K562 (cell line): ENCODE measurements around the gene ILKAP. TPM values are rescaled to one million over a fixed set of nuclear protein-coding genes. Genes with fewer than 3 reads are reported as not detected.

Experiments
- ATAC-seq: fragments of 200-7000 bp; cut with Tn5 transposase; 3 replicates; pipeline ENCODE4 v1.9.1; 2020; ENCODE audit warnings: moderate library complexity
- BruUV-seq: library from RNA; stranded (reverse); fragments of 400-500 nt; replicated peaks from 2 replicates; lab custom pipeline; 2021; lab: Mats Ljungman, UMichigan
- CTCF ChIA-PET: fragments of 300-600 bp; formaldehyde crosslinking; extraction: SDS; loops from one replicate; lab custom pipeline; 2021; ENCODE audit warnings: low intra/inter-chr PET ratio; lab: Yijun Ruan, JAX
- POLR2A ChIA-PET: fragments of 300-600, 350-650 bp; sonication (Branson Sonifier 250); formaldehyde crosslinking; extraction: SDS; loops from one replicate; lab custom pipeline; 2021; ENCODE audit warnings: antibody characterized with exemption, inconsistent platforms; lab: Yijun Ruan, JAX
- DNase-seq, 4 experiments: peaks; one replicate each; pipeline versions ENCODE4 v3.0.0 to v3.0.0-alpha.2; 2011 to 2018; ENCODE audit warnings: low spot score in 3 of 4, mixed read lengths in 3 of 4; ENCODE audit errors: extremely low read depth in 1 of 4
- FAIRE-seq: peaks from 2 replicates; lab custom pipeline; 2011; peaks lifted over from hg19 to GRCh38; lab: Jason Lieb, UNC
- H2AFZ ChIP-seq: 2 replicates; pipeline ENCODE4 v1.6.0; 2011; ENCODE audit warnings: low read depth, low read length, control low read depth, inconsistent platforms
- H3K27ac ChIP-seq: fragments of 200-600 bp; 3 replicates; pipeline ENCODE4 v1.8.0; 2011; ENCODE audit warnings: low read depth, mild to moderate bottlenecking, control low read depth, inconsistent platforms, low read length, moderate library complexity, mixed read lengths; ENCODE audit errors: extremely low read depth
- H3K27me3 ChIP-seq, 2 experiments: fragments of 300-600 bp in 1 of 2; 2 replicates in 1 of 2; 3 replicates in 1 of 2; pipeline versions ENCODE4 v1.6.0 to v1.8.0; 2011; ENCODE audit warnings: inconsistent platforms in 2 of 2, low read length in 2 of 2, mild to moderate bottlenecking in 1 of 2, mixed read lengths in 1 of 2, moderate library complexity in 1 of 2; ENCODE audit not compliant: control insufficient read depth in 2 of 2, insufficient read depth in 2 of 2
- H3K36me3 ChIP-seq: fragments of 300-600 bp; 3 replicates; pipeline ENCODE4 v1.8.0; 2011; ENCODE audit warnings: mild to moderate bottlenecking, low read length, inconsistent platforms; ENCODE audit not compliant: control insufficient read depth, insufficient read depth
- H3K4me1 ChIP-seq, 2 experiments: fragments of 200-600 bp in 1 of 2; replicated peaks in 1 of 2; 2 replicates in 1 of 2; 3 replicates in 1 of 2; pipeline versions ENCODE4 v1.5.1 to v1.8.0; 2011; ENCODE audit warnings: inconsistent platforms in 2 of 2, low read length in 2 of 2, mild to moderate bottlenecking in 1 of 2, mixed read lengths in 1 of 2, moderate library complexity in 1 of 2; ENCODE audit not compliant: control insufficient read depth in 2 of 2, insufficient read depth in 2 of 2
- H3K4me2 ChIP-seq: 2 replicates; pipeline ENCODE4 v1.6.1; 2011; ENCODE audit warnings: low read length, control low read depth, inconsistent platforms, mixed read lengths; ENCODE audit not compliant: insufficient read depth
- H3K4me3 ChIP-seq: fragments of 200-600 bp; sonication (generic), shearing (Covaris generic); 2 replicates; pipeline ENCODE4 v1.5.1; 2016; ENCODE audit warnings: control low read depth, inconsistent platforms
- H3K79me2 ChIP-seq: fragments of 200-600 bp; 3 replicates; pipeline ENCODE4 v1.8.0; 2011; ENCODE audit warnings: low read length, inconsistent platforms; ENCODE audit not compliant: control insufficient read depth, insufficient read depth
- H3K9ac ChIP-seq, 2 experiments: 2 replicates each; pipeline versions ENCODE4 v1.6.0 to v1.6.1; 2011; ENCODE audit warnings: low read depth in 2 of 2, low read length in 2 of 2, control low read depth in 1 of 2, inconsistent platforms in 1 of 2, mild to moderate bottlenecking in 1 of 2, mixed read lengths in 1 of 2; ENCODE audit not compliant: insufficient read depth in 1 of 2
- H3K9me1 ChIP-seq: one replicate; pipeline ENCODE4 v1.6.0; 2011; ENCODE audit warnings: inconsistent platforms, mild to moderate bottlenecking, low read length, moderate library complexity; ENCODE audit not compliant: control insufficient read depth, insufficient read depth
- H3K9me3 ChIP-seq: replicated peaks from 2 replicates; pipeline ENCODE4 v1.5.1; 2011; ENCODE audit warnings: low read depth, low read length, inconsistent platforms; ENCODE audit not compliant: control insufficient read depth, insufficient read depth
- H4K20me1 ChIP-seq: replicated peaks from 2 replicates; pipeline ENCODE4 v1.6.1; 2011; ENCODE audit warnings: low read length, inconsistent platforms, mixed read lengths; ENCODE audit not compliant: control insufficient read depth, insufficient read depth
- KLF16 ChIP-seq: IDR thresholded peaks from 2 replicates; pipeline ENCODE4 v1.6.1; 2016; ENCODE audit warnings: antibody characterized with exemption
- NCOA2 ChIP-seq, 2 experiments: fragments of 450-650 bp; IDR thresholded peaks; 2 replicates each; pipeline ENCODE4 v1.6.1; 2018; ENCODE audit warnings: mild to moderate bottlenecking in 2 of 2, moderate library complexity in 1 of 2; ENCODE audit not compliant: partially characterized antibody in 2 of 2
- NEUROD1 ChIP-seq: fragments of 150-350 bp; IDR thresholded peaks from 2 replicates; pipeline ENCODE4 v1.6.1; 2014; ENCODE audit warnings: borderline replicate concordance, low read length, low read depth; ENCODE audit not compliant: partially characterized antibody
- OTX1 ChIP-seq: fragments of 450-650 bp; formaldehyde crosslinking; IDR thresholded peaks from 2 replicates; pipeline ENCODE4 v1.4.0; 2022; ENCODE audit warnings: mild to moderate bottlenecking
- POLR2B ChIP-seq: fragments of 450-650 bp; IDR thresholded peaks from 2 replicates; pipeline ENCODE4 v1.6.1; 2018; ENCODE audit warnings: low read depth; ENCODE audit not compliant: partially characterized antibody
- PPARD ChIP-seq: fragments of 250-450 bp; sonication (Bioruptor Pico); IDR thresholded peaks from 2 replicates; pipeline ENCODE4 v1.8.0; 2022; ENCODE audit warnings: inconsistent platforms, mild to moderate bottlenecking, moderate library complexity
- PRPF4 ChIP-seq: fragments of 200-400 bp; formaldehyde crosslinking; IDR thresholded peaks from one replicate; pipeline ENCODE4 v1.6.1; 2017; ENCODE audit warnings: low read length, low read depth, mild to moderate bottlenecking; ENCODE audit not compliant: insufficient read depth, poor library complexity, severe bottlenecking
- RBFOX2 ChIP-seq: fragments of 200-400 bp; formaldehyde crosslinking; IDR thresholded peaks from 2 replicates; pipeline ENCODE4 v1.6.1; 2017; ENCODE audit warnings: low read depth, mild to moderate bottlenecking, low read length, moderate library complexity
- SMAD2 ChIP-seq: fragments of 150-350 bp; IDR thresholded peaks from 2 replicates; pipeline ENCODE4 v1.6.1; 2014; ENCODE audit warnings: low read depth, mild to moderate bottlenecking, low read length
- SUPT5H ChIP-seq: fragments of 450-650 bp; IDR thresholded peaks from 2 replicates; pipeline ENCODE4 v1.6.1; 2016
- ZFP30 ChIP-seq: fragments of 250-450 bp; sonication (Bioruptor Pico); IDR thresholded peaks from 2 replicates; pipeline ENCODE4 v1.8.0; 2022; ENCODE audit warnings: moderate library complexity, mild to moderate bottlenecking, inconsistent platforms, borderline replicate concordance
- ZFPM2 ChIP-seq: fragments of 250-450 bp; sonication (Bioruptor Pico); IDR thresholded peaks from 2 replicates; pipeline ENCODE4 v1.5.1; 2022; ENCODE audit warnings: mild to moderate bottlenecking
- ZNF274 ChIP-seq: IDR thresholded peaks from 2 replicates; pipeline ENCODE4 v1.6.1; 2011; ENCODE audit warnings: low read depth, mild to moderate bottlenecking, low read length, moderate library complexity, borderline replicate concordance
- ZNF583 ChIP-seq: fragments of 250-450 bp; sonication (Bioruptor Pico); IDR thresholded peaks from 2 replicates; pipeline ENCODE4 v1.4.0; 2020
- WGBS: fragments of 100-300 bp; shearing (Covaris generic); methylation state at CpG from one replicate; pipeline ENCODE4 v1.1.6; 2016; ENCODE audit warnings: low coverage, mixed read lengths; ENCODE audit not compliant: insufficient coverage; ENCODE audit errors: missing lambda C conversion rate; 5-methylcytosine and 5-hydroxymethylcytosine counted together
- in situ Hi-C: fragments of 300-500 bp; cut with MboI; formaldehyde crosslinking; loops from 4 replicates; pipeline ENCODE4 v1.15.0; 2018; ENCODE audit warnings: inconsistent platforms, mixed read lengths
- intact Hi-C: fragments of 100-400 bp; cut with micrococcal nuclease; formaldehyde crosslinking; loops from 2 replicates; pipeline ENCODE4 v1.14.2; 2022
- polyA plus RNA-seq, 8 experiments: library from polyadenylated mRNA; depleted of rRNA in 4 of 8; stranded (reverse) in 5 of 8; unstranded in 3 of 8; fragments of >200 nt; fragmentation: Nextera tagmentation in 2 of 8; fragmentation: Illumina TruSeq in 1 of 8; extraction: Ambion mirVana in 2 of 8; extraction: Trizol in 1 of 8; gene quantifications; 2 replicates each; pipeline versions ENCODE4 v1.2.1 to v1.2.3, GENCODE V29; 2011 to 2014; ENCODE audit warnings: inconsistent platforms in 1 of 8, missing spikeins in 1 of 8
- total RNA-seq, 7 experiments: library from RNA; depleted of rRNA in 6 of 7; stranded (reverse); fragments of >200 nt in 6 of 7; fragmentation: Illumina TruSeq in 2 of 7; extraction: Trizol in 2 of 7; gene quantifications; 2 replicates each; pipeline versions ENCODE4 v1.2.1 to v1.2.3, GENCODE V29; 2011 to 2021; ENCODE audit warnings: low replicate concordance in 1 of 7
- TF ChIP-seq, protein P1 (sequence below): IDR thresholded peaks from 2 replicates; pipeline ENCODE4 v1.6.1; 2011; ENCODE audit warnings: borderline replicate concordance, low read depth, mild to moderate bottlenecking, moderate library complexity, low read length; ENCODE audit not compliant: insufficient read depth, poor library complexity, severe bottlenecking
- TF ChIP-seq, protein P2 (sequence below), 2 experiments: fragments of 450-650 bp in 1 of 2; IDR thresholded peaks; 2 replicates each; pipeline ENCODE4 v1.6.1; 2011 to 2017; ENCODE audit warnings: low read depth in 2 of 2, antibody characterized with exemption in 1 of 2, borderline replicate concordance in 1 of 2, low read length in 1 of 2, mild to moderate bottlenecking in 1 of 2, mixed read lengths in 1 of 2; ENCODE audit not compliant: control insufficient read depth in 1 of 2

Gene ILKAP
- total and polyA plus RNA-seq, 9 of the 15 experiments (the other 6 are each of a cell fraction or from before 2014, with no cell fraction given) = 3.1 to 43.9 (median 20.7) TPM

DNA sequence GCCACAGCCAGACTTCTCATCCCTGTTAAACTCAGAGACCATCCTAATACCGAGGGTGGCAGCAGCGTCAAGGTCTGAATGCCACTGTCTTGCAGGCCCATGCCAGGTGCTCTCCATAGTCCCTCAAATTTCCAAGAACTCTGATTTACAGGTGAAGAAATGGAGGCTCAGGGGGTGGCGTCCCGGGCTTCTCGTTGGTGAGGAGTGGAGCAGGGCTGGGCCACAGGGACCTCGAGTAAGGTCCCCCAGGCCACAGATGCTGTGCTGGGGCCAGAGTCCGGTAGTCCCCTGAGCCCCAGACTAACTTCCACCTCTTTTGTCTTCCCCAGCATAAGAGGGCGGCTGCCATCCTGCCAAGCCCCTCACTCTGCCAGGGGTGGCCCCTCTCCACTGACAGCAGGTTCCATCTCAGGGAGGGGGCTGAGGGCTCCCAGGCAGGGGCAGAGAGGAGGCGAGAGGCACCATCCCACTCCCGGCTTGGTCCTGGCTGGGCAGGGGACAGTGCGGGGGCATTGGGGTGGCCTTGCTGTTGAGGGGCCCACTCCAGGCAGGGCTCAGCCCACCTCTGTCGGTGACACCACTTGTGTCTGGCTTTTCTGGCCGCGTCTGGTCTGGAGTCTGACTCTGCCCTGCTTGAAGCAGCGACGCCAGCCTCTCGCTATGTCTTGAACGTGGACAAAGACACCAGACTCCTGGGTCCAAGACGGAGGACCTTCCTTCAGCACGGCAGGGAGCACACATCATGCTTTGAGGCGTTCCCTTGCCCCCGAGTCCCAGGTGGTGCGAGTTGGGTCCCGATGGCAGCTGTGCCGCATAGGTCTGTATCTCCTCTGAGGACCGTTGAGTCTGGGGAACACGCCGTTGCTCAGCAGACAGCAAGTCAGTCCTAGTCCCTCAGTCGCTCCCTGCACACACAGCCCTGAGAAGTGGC, 80.9 kb downstream of the ILKAP start:
- ATAC-seq = no peak
- Histone ChIP-seq H3K27me3 (peaks cover 5 to 41% of the 10 kb centered on the region in 2 experiments; a peak in 4 of 5 replicates), H2AFZ (no peak overlapping the region), H4K20me1 (no peaks in the 10 kb centered on the region), H3K9me1 (no peaks in the 10 kb centered on the region), H3K9ac (0 out of 4 replicates have a peak overlapping the region, but pooled peaks of 1 of the 2 experiments have one; percentile 26), H3K9me3 (0 out of 2 replicates have a peak, but pooled peaks cover 2% of the 10 kb centered on the region), H3K27ac (no peak overlapping the region), H3K4me2 (no peak overlapping the region), H3K4me1 (peaks cover 0 to 40% of the 10 kb centered on the region in 2 experiments; a peak in 3 of 5 replicates), H3K4me3 (no peak overlapping the region), H3K79me2 (no peaks in the 10 kb centered on the region), H3K36me3 (no peaks in the 10 kb centered on the region)
- CTCF ChIA-PET = interaction anchor here (0.7 kb wide), 1 partner anchor 267 kb away, joined by 4 read pairs; no protein-coding TSS in a partner anchor
- WGBS = 2% methylated on average over 9 of the region's 29 CpGs
- no peak for DNase-seq
- FAIRE-seq = no peak
- POLR2A ChIA-PET = no interaction called here
- intact Hi-C loops = no loop called here
- BruUV-seq = no TSS peak
- TF ChIP-seq ZFP30 (CRISPR knock-in tag) (no peak), KLF16 (no peak), ZNF583 (CRISPR knock-in tag) (no peak), SUPT5H (no peak), PPARD (CRISPR knock-in tag) (no peak), POLR2B (no peak), NCOA2 (IDR thresholded peaks at IDR 0.05; ENCODE audit: partially characterized antibody in 2 of 2) (no peak), SMAD2 (no peak), OTX1 (CRISPR knock-in tag) (no peak), RBFOX2 (no peak), ZFPM2 (CRISPR knock-in tag) (no peak), ZNF274 (no peak), PRPF4 (no peak), NEUROD1 (no peak)
- TF ChIP-seq, protein P1, sequence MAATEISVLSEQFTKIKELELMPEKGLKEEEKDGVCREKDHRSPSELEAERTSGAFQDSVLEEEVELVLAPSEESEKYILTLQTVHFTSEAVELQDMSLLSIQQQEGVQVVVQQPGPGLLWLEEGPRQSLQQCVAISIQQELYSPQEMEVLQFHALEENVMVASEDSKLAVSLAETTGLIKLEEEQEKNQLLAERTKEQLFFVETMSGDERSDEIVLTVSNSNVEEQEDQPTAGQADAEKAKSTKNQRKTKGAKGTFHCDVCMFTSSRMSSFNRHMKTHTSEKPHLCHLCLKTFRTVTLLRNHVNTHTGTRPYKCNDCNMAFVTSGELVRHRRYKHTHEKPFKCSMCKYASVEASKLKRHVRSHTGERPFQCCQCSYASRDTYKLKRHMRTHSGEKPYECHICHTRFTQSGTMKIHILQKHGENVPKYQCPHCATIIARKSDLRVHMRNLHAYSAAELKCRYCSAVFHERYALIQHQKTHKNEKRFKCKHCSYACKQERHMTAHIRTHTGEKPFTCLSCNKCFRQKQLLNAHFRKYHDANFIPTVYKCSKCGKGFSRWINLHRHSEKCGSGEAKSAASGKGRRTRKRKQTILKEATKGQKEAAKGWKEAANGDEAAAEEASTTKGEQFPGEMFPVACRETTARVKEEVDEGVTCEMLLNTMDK = no peak
- TF ChIP-seq, protein P2, sequence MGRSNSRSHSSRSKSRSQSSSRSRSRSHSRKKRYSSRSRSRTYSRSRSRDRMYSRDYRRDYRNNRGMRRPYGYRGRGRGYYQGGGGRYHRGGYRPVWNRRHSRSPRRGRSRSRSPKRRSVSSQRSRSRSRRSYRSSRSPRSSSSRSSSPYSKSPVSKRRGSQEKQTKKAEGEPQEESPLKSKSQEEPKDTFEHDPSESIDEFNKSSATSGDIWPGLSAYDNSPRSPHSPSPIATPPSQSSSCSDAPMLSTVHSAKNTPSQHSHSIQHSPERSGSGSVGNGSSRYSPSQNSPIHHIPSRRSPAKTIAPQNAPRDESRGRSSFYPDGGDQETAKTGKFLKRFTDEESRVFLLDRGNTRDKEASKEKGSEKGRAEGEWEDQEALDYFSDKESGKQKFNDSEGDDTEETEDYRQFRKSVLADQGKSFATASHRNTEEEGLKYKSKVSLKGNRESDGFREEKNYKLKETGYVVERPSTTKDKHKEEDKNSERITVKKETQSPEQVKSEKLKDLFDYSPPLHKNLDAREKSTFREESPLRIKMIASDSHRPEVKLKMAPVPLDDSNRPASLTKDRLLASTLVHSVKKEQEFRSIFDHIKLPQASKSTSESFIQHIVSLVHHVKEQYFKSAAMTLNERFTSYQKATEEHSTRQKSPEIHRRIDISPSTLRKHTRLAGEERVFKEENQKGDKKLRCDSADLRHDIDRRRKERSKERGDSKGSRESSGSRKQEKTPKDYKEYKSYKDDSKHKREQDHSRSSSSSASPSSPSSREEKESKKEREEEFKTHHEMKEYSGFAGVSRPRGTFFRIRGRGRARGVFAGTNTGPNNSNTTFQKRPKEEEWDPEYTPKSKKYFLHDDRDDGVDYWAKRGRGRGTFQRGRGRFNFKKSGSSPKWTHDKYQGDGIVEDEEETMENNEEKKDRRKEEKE (IDR thresholded peaks at IDR 0.05; ENCODE audit: borderline replicate concordance in 1 of 2, control insufficient read depth in 1 of 2, low read depth in 2 of 2, low read length in 1 of 2) = no peak
- in situ Hi-C loops = no loop called here
